Raji (cell line): ENCODE results near the gene SERPINA12.

Source experiments
- POLR2A ChIP-seq: IDR thresholded peaks from 2 replicates; pipeline ENCODE4 v1.6.1; 2011; ENCODE audit warnings: low read depth, low read length, control low read depth; ENCODE audit not compliant: insufficient read depth

Gene SERPINA12

DNA sequence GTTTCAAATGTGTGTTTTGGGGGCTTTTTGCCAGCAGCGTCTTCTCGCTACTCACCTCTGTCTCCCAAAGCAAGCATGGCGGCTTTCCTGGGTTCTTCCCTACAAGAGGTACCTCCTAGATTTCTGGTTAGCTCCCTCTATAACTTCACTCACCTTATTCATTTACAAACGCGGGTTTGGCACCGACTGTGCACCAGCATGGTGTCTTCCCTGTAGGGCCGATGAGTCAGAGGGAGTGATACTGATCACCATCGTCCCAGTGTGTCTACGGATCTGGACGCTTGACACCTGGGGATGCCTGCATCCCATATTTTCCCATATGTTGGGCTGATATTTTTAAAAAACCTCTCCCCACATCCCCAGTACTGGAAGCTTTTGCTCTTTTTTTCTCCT is 8.0 kb upstream of the SERPINA12 start:
- no peak for TF ChIP-seq POLR2A

GRCh38 chr14:94515856-94516255 is 6.6 kb upstream of the SERPINA12 start:
- no peak for TF ChIP-seq POLR2A

DNA sequence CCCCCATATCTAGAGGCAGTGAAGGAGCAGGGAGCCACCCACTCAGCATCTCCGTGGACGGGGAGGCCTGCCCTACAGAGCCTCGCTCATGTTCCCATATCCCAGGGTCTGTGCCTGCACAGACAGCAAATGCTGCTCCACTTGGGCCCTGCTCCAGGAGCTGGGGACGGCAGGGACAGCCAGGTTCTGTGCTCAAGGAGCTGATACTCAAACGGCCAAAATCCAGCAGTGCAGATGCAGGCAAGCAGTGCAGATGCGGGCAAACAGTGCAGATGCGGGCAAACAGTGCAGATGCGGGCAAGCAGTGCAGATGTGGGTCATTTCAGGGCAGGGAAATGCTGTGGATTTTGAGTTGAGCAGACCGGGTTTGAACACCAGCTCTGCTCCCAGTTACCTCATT is 6.2 kb upstream of the SERPINA12 start:
- no peak for TF ChIP-seq POLR2A

- TF ChIP-seq POLR2A = no peak
These were observed 5.1 kb upstream of the SERPINA12 start for GRCh38 chr14:94514351-94514750.

- TF ChIP-seq POLR2A = no peak
These were observed 3.6 kb downstream of the SERPINA12 start for GRCh38 chr14:94505641-94506040.

DNA sequence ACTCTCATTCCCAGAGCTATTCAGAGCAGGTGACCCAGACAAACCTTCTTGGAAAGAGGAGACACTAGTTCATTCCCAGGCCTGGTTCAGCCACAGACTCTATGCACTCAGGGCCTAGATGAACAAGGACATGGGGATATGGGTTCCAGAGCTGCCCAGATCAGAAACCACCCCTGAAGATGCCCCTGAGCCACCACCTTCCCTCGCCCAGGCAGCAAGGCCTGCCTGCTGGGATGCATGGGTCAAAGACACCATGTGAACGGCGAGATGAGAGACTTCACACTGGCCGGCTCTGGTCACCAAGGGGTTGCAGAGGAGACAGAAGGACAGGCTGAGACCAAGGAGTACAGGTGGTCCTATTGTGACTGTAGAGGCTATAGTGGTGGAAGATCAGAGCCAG is 4.1 kb downstream of the SERPINA12 start:
- no peak for TF ChIP-seq POLR2A

- TF ChIP-seq POLR2A = no peak
These were observed 7.4 kb downstream of the SERPINA12 start for GRCh38 chr14:94501588-94502516.

DNA sequence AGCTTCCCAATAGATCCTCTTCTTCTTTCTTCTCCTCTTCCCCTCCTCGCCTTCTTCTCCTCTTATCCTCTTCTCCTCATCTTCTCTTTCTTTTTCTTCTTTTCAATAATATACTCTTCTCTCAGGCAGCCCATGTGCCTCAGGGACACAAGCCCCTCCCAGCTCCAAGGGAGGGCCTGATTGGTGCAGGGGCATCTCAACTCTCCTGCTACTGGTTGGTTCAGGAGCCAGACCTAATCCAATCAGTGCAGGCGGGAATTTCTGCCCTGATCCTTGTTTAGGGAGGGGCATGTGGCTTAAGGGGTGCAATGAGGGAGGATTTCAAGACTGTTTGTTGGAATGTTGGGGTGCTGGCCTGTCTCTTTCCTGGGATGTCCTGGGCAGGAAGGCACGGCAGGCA is 9.0 kb downstream of the SERPINA12 start:
- no peak for TF ChIP-seq POLR2A

- TF ChIP-seq POLR2A = no peak
These were observed 9.6 kb downstream of the SERPINA12 start for GRCh38 chr14:94499673-94500072.

DNA sequence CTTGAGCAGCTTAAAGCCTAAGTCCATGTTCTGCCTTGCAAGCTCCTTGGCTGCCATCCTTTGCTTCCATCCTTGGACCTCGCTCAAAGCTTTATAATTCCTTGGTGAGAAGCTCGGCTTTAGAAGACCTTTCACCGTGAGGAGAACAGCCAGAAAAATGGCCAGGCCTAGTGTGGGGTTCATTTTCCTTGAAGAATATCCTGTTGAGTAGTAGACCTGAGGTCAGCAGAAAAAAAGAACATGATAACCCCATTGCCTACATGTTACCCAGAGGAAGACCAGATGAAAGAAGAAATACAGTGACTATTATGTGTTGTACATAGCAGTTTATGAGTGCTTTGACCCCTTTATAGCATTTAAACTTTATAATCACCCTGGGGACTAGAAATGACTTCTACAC is 11.1 kb downstream of the SERPINA12 start:
- no peak for TF ChIP-seq POLR2A

DNA sequence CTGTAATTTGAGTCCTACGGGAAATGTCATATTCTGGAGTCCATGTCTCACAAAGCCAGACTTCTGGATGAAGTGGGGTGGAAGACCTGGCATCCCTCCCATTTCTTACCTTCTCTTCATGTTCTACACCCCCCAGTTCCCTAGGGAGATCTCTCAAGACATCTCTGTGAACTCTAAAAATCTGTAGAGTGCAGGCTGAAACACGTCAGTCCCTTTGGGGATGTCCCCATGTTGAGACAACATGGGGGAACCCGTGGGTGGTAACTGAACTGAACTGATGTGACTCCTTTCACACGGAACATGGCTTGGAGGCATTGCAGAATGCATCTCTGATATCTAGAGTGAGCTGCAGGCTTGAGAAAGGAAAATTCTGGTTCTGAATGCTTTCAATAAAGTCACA is 15.2 kb downstream of the SERPINA12 start:
- TF ChIP-seq POLR2A = no peak

DNA sequence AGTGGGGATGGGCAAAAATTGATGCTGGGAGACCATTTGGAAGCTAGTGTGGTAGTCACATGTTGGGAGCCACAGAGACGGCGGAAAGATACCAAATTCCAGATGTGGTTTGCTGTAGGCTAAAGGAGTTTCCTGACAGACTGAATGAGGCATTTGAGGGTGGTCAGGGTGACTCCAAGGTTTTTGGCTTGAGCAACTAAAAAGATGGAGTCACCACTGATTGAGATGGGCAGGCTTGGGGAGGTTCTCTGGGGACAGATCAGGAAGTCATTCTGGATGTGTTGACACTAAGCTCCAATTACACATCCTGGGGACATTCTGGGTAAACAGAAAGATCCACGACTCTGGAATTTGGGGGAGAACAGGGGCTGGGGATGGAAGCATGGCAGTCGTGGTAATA is 17.8 kb downstream of the SERPINA12 start:
- TF ChIP-seq POLR2A = no peak

DNA sequence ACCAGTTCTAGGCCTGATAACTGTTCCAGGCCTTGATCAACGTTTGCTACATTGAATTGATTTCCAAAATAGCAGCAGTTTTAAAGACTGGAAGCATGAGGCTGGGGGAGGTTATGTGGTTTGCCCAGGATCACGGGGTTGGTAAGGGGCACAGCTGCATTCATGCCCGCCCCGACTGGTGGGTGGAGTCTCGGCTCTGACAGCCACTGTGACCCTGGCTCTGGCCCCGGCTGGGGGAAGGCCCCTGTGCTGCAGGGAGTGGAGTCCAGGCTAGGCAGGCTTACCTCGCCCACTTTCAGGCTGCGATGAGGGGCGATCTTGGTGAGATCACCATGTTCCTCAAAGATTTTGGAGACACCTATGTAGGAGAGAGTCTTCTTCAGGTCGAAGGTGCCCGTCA is 19.9 kb downstream of the SERPINA12 start:
- no peak for TF ChIP-seq POLR2A

GRCh38 chr14:94486883-94487282 is 22.4 kb downstream of the SERPINA12 start:
- no peak for TF ChIP-seq POLR2A

DNA sequence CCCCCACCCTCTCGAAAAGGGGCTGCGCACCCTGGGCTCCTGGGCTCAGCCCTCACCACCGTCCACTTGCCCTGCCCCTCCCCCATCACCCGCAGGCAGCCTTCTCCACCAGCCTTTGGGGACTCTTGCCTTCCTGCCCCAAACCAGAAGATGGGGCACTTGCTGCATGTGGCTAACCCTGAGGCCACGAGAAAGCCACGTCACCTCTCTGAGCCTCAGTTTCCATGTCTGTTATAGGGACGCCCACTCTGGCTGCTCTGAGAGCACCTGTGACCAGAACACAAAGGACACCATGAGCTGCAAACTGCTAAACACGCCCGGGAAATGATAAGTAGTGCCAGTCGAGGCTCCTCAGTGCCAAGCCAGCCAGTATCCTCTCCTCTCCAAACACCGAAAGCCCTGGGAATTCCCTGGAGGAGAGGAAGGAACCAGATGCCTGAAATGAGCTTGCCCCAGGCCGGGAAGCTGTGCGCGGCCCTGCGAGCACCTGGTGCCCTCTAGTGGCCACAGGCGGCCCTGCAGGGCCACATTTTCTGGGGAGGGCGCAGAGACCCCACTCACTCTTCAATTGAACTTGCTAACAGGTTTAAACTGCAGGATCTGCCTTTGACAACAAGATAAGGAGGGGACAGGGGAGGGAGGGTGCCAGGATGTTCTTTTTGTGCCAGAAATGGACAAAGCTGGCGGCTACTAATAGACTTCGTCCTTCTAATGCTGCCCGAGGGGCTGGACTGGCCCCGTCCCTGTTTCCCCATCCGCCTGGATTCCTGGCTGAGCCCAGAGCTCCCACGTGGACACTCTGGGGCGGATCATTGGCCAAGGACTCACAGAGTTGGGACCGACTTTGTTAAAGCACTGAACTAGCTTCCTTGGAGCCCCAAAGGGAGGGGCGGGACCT is 23.1 kb downstream of the SERPINA12 start:
- TF ChIP-seq POLR2A = no peak

DNA sequence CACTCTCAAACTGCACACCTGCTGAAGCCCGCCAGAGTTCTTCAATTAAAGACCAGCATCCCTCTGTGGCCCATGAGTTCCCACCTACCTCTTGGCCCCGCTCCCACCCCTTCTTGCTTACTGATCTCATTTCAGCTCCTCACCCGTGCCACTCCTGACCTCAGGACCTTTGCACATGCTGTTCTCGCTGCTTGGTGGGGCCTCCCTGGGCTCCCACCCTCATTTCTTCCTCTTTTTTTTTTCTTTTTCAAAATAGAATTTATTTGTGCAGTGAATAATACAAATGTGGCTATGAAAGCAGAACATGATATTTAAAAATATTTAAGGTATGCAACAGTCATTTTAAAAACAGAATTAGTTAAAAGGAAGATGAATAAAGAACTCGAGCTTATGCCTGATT is 24.8 kb downstream of the SERPINA12 start:
- no peak for TF ChIP-seq POLR2A
